Tongue (tissue), 2 donors: ENCODE data around the gene DISP3. TPM values are rescaled to one million over a fixed set of nuclear protein-coding genes. Genes with fewer than 3 reads are reported as not detected.

Experiments
- DNase-seq: peaks from one replicate; pipeline ENCODE4 v3.0.0-alpha.2; 2015
- total RNA-seq: library from RNA; depleted of rRNA; stranded (reverse); fragments of >200 nt; gene quantifications from one replicate; pipeline ENCODE4 v1.2.3, GENCODE V29; 2014

DISP3 gene
- total RNA-seq, 1 donor from 2014 or later: 0.31 TPM

- DNase-seq: no peak
These were observed 38.1 kb downstream of the DISP3 start for GRCh38 chr1:11516961-11517635.

- DNase-seq: no peak
These were observed 39.2 kb downstream of the DISP3 start for GRCh38 chr1:11518016-11518701.

DNA sequence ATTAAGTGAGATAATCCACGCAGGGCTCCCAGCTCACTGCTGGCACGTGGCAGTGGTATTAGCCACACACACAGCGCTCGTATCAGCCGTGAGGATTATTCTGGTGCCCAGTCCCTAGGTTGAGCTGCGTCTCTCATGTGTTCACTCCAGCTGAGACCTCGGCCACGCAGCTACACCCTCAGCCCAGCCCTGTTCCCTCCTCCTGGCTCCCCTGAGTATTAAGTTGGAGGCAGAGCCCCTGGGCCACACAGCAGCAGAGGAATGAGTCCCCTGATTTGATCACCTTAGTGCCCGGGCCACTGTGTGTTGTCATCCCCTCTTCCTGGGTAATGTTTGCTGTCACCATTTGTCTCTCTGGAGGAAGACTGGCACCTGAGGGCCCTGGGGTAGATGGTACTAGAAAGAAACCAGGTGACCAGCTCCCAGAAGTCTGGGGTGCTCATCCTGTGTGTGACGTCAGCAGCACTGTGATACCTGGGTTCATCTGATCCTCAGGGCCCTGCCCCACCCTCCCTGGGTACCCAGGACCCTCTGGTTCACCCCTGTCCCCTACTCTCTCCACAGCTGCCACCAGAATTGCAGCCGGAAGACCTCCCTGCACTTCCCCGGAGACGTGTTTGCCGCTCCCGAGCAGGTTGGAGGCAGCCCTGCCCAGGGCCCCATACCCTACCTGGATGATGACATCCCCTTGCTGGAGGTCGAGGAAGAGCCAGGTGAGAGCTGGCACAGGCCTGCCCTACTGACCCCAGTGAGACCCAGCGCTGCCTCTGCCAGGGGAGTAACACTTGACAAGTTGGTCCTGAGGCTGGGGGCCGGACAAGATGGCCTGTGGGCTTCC is 40.1 kb downstream of the DISP3 start:
- no peak for DNase-seq

DNA sequence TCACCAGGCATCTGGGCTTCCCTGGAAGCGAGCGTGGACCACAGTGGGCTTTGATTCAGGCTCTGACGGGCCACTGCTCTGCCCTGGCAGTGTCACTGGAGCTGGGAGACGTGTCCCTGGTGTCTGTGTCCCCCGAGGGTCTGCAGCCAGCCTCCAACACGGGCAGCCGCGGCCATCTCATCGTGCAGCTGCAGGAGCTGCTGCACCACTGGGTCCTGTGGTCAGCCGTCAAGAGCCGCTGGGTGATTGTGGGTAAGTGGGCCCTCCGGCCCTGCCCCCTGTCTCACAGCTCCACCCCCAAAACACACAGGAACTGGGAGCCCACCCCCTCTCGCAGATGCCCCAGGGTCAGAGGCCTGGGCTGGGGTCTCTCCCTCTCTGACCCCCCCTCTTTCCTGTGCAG is 40.7 kb downstream of the DISP3 start:
- no peak for DNase-seq

DNA sequence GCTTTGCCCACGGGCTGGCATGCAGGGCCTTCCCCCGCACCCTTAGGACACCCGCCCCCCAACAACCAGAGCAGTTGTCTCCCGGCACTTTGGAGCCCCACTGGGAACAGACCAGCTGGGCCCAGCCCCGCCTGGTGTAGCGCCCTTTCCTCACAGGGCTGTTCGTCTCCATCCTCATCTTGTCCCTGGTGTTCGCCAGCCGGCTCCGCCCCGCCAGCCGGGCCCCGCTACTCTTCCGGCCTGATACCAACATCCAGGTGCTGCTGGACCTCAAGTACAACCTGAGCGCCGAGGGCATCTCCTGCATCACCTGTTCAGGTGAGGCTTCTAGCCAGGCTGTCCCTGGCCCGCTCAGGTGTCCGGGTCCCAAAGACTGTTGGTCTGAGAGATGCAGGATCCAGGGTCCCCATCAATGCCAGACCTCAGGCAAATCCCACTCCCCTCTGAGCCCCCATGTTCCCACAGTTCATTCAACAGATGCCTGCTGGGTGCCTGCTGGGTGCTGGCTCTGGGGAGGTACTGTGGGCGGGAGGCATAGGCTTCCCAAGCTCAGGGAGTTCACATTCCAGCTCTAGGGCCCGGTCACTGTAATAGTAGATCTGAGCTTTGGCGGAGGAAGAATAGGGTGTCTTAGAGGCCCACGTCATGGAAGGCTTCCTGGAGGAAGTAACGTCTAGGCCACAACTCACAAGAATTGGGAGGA is 41.7 kb downstream of the DISP3 start:
- no peak for DNase-seq

GRCh38 chr1:11521582-11522399 is 42.8 kb downstream of the DISP3 start:
- no peak for DNase-seq

DNA sequence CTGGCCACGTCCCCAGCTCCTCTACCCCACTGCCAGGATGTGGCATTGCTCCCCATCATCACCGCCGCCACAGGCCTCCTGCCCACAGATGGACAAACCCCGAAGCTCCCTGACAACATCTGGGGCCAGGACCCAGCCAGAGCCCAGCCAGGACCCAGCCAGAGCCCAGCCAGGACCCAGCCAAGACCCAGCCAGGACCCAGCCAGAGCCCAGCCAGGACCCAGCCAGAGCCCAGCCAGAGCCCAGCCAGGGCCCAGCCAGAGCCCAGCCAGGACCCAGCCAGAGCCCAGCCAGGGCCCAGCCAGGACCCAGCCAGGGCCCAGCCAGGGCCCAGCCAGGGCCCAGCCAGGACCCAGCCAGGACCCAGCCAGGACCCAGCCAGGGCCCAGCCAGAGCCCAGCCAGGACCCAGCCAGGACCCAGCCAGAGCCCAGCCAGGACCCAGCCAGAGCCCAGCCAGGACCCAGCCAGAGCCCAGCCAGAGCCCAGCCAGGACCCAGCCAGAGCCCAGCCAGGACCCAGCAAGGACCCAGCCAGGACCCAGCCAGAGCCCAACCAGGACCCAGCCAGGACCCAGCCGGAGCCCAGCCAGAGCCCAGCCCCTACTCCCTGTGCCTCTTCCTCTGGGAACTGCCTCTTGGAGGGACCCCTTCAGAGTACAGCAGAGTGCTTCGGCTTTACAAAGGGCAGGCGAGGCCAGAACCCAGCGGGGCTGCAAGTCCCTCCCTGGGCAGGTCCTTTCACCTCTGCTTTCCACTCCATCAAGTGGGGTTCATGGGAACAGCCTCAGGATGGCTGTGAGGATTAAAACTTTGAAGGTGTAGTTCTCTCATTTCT is 43.7 kb downstream of the DISP3 start:
- no peak for DNase-seq

DNA sequence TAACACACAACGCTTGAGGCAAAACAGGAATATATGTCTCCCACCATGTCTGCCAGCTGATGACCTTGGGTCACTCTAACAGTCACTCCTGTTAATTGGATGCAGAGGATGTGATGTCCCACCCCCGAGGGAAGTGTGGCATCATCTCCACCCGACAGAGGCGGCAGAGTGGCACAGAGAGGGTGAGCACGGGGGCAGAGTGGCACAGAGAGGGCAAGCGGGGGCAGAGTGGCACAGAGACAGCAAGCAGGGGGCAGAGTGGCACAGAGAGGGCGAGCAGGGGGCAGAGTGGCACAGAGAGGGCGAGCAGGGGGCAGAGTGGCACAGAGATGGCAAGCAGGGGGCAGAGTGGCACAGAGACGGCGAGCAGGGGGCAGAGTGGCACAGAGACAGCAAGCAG is 44.3 kb downstream of the DISP3 start:
- no peak for DNase-seq

- no peak for DNase-seq
These were observed 45.0 kb downstream of the DISP3 start for GRCh38 chr1:11523746-11524464.

- no peak for DNase-seq
These were observed 45.7 kb downstream of the DISP3 start for GRCh38 chr1:11524465-11525150.

DNA sequence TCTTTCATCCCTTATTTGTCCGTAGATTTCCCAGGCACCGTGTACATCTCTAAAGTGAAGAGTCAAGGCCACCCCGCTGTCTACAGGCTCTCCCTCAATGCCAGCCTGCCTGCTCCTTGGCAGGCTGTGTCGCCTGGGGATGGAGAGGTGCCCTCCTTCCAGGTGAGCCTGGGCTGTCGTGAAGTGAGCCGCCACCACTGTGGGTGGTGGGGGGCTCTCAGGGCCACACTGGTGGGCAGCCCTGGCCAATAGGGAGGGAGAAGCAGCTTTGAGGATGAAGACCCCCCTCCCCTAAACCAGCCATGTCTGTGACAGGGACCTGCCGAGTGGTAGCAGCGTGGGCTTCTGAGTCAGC is 46.2 kb downstream of the DISP3 start:
- no peak for DNase-seq

DNA sequence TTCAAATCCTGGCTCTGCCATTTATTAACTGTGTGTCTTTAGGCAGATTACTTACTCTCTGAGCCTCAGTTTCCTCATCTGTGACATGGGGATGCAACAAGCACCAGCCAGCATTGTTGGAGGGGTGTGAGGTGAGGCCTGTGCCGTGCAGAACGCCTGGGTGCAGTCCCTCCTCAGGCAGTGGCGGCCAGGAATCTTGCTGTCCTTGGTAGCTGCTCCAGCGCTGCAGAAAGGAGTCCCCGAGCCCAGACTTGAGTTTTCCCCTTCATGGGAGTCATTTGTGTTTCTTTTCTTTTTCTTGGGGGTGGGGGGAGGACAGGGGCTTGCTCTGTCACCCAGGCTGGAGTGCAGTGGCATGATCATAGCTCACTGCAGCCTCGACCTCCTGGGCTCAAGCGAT is 46.6 kb downstream of the DISP3 start:
- no peak for DNase-seq

DNA sequence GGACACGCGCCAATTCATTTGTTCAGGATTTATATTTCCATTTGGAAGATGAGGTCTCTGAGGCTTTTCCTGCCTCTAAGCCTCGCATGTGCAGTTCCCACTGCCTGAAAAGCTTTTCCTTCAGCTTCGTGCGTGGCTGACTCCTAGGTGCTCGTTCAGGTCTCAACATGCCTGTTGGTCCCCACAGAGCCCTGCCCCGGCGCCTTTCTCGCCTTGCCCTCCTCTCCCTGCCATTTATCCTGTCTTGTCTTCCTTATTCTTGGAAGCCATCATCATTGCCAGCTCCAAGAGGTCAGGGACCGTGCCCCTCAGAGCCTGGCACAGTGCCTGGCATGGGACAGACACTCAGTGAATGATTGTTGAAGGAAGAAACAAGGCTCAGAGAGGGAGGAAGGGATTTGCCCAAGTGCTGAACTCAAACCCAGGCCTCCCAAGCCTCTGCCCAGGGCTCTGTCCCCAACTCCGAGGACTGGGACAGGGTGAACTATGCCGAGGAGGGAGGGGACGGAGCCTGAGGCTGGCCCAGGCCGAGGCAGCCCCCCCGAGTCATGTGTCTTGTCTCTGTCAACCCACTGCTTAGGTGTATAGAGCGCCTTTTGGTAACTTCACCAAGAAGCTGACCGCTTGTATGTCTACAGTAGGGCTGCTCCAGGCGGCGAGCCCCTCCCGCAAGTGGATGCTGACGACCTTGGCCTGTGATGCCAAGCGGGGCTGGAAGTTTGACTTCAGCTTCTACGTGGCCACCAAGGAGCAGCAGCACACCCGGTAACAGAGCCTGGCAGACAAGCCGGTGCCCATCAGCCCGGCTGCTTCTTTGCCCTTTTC is 47.3 kb downstream of the DISP3 start:
- no peak for DNase-seq

GRCh38 chr1:11527541-11528452 is 48.8 kb downstream of the DISP3 start:
- DNase-seq: no peak

- DNase-seq: no peak
These were observed 49.8 kb downstream of the DISP3 start for GRCh38 chr1:11528611-11529261.

DNA sequence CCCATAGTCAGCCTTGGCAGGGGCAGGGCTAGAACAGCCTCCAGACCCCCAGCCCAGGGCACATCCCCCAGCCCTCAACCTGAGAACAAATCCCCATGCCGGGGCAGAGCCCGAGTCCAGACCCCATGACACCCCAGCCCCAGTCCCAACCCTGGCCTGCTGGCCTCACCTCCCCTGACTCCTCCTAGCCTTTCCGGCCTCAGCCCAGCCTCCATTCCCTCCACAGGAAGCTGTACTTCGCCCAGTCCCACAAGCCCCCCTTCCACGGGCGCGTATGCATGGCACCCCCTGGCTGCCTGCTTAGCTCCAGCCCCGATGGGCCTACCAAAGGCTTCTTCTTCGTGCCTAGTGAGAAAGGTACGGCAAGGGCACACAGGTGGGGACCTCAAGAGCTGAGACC is 50.4 kb downstream of the DISP3 start:
- no peak for DNase-seq
